GM18868 (cell line): ENCODE results near the gene EHD2.
"Not testable (repeated sequence)": the region's sequence is repeated elsewhere in the genome, so short reads cannot be mapped to it uniquely, and the experiment has no call there.

Experiments
- ATAC-seq: cut with Tn5 transposase; IDR thresholded peaks from one replicate; pipeline ENCODE4 v1.9.1; 2021; ENCODE audit warnings: mild to moderate bottlenecking, moderate library complexity; ENCODE audit not compliant: unreplicated experiment

Gene EHD2

GRCh38 chr19:47714339-47714738, 1.1 kb downstream of the EHD2 start:
- ATAC-seq = no peak

GRCh38 chr19:47714855-47715254, 1.6 kb downstream of the EHD2 start:
- not testable (repeated sequence) for ATAC-seq

GRCh38 chr19:47716270-47716937, 3.2 kb downstream of the EHD2 start:
- no peak for ATAC-seq

GRCh38 chr19:47718415-47719046, 5.3 kb downstream of the EHD2 start:
- not testable (repeated sequence) for ATAC-seq

GRCh38 chr19:47719047-47719859, 6.0 kb downstream of the EHD2 start:
- ATAC-seq = no peak

- no peak for ATAC-seq
Measured at GRCh38 chr19:47720669-47721422, 7.6 kb downstream of the EHD2 start.

- no peak for ATAC-seq
Measured at GRCh38 chr19:47723581-47723940, 10.3 kb downstream of the EHD2 start.

- no peak for ATAC-seq
Measured at GRCh38 chr19:47725759-47726401, 12.7 kb downstream of the EHD2 start.

GRCh38 chr19:47726467-47726866, 13.2 kb downstream of the EHD2 start:
- ATAC-seq = no peak

GRCh38 chr19:47728295-47728694, 15.1 kb downstream of the EHD2 start:
- ATAC-seq = not testable (repeated sequence)

- no peak for ATAC-seq
Measured at GRCh38 chr19:47729468-47729798, 16.2 kb downstream of the EHD2 start.

- ATAC-seq = no peak
Measured at GRCh38 chr19:47729799-47730520, 16.7 kb downstream of the EHD2 start.

- no peak for ATAC-seq
Measured at GRCh38 chr19:47730521-47730889, 17.3 kb downstream of the EHD2 start.

GRCh38 chr19:47730910-47731309, 17.7 kb downstream of the EHD2 start:
- no peak for ATAC-seq

- no peak for ATAC-seq
Measured at GRCh38 chr19:47735131-47735530, 21.9 kb downstream of the EHD2 start.

- no peak for ATAC-seq
Measured at GRCh38 chr19:47740866-47741519, 27.8 kb downstream of the EHD2 start.

GRCh38 chr19:47741544-47742140, 28.4 kb downstream of the EHD2 start:
- no peak for ATAC-seq

- ATAC-seq = no peak
Measured at GRCh38 chr19:47742634-47743033, 29.4 kb downstream of the EHD2 start.
